ENCODE measurements around the gene ADM. TPM values are rescaled to one million over a fixed set of nuclear protein-coding genes. Genes with fewer than 3 reads are reported as not detected.

Gene ADM
- total RNA-seq, 1 donor from 2014 or later: 24.5 TPM

- H3K36me3 ChIP-seq: no peaks in the 10 kb centered on the region
- DNase-seq (no peak), ATAC-seq (peak; percentile 13)
- no peak for TF ChIP-seq CTCF (IDR thresholded peaks at IDR 0.05)
- no peaks in the 10 kb centered on the region for H3K27me3 ChIP-seq
- H3K4me1 ChIP-seq: peaks cover 51% of the 10 kb centered on the region
- peak overlapping the region; percentile 61 for H3K27ac ChIP-seq
- H3K9me3 ChIP-seq: no peaks in the 10 kb centered on the region
- intact Hi-C loops (cut with DNase I): no loop called here
- no peak overlapping the region for H3K4me3 ChIP-seq
Measured at GRCh38 chr11:10326012-10326964, 21.4 kb downstream of the ADM start.

GRCh38 chr11:10327254-10327653 lies 22.4 kb downstream of the ADM start:
- ATAC-seq: peak; percentile 20
- intact Hi-C loops (cut with DNase I): no loop called here

GRCh38 chr11:10328314-10329098 lies 23.6 kb downstream of the ADM start:
- Histone ChIP-seq H3K9me3 (no peaks in the 10 kb centered on the region), H3K36me3 (no peaks in the 10 kb centered on the region), H3K4me3 (no peak overlapping the region), H3K4me1 (peaks cover 45% of the 10 kb centered on the region), H3K27me3 (no peaks in the 10 kb centered on the region), H3K27ac (peak overlapping the region; percentile 61)
- DNase-seq: no peak
- intact Hi-C loops (cut with DNase I): no loop called here
- no peak for TF ChIP-seq CTCF (IDR thresholded peaks at IDR 0.05)
- peak; percentile 71 for ATAC-seq

More at GRCh38 chr11:10327254-10327653, 22.4 kb downstream of the ADM start:
- H3K4me3 ChIP-seq: no peak overlapping the region
- H3K36me3 ChIP-seq: no peaks in the 10 kb centered on the region
- peak overlapping the region; percentile 61 for H3K27ac ChIP-seq
- no peaks in the 10 kb centered on the region for H3K9me3 ChIP-seq
- H3K27me3 ChIP-seq: no peaks in the 10 kb centered on the region
- no peak for DNase-seq
- peaks cover 51% of the 10 kb centered on the region for H3K4me1 ChIP-seq
- TF ChIP-seq CTCF (IDR thresholded peaks at IDR 0.05): no peak

GRCh38 chr11:10329356-10329755 lies 24.5 kb downstream of the ADM start:
- intact Hi-C loops (cut with DNase I): no loop called here
- H3K4me1 ChIP-seq: peaks cover 40% of the 10 kb centered on the region
- DNase-seq (no peak), ATAC-seq (no peak)
- no peak overlapping the region for H3K27ac ChIP-seq
- no peaks in the 10 kb centered on the region for H3K27me3 ChIP-seq
- TF ChIP-seq CTCF (IDR thresholded peaks at IDR 0.05): no peak
- no peak overlapping the region for H3K4me3 ChIP-seq
- H3K9me3 ChIP-seq: no peaks in the 10 kb centered on the region
- no peaks in the 10 kb centered on the region for H3K36me3 ChIP-seq

- Histone ChIP-seq H3K4me3 (no peak overlapping the region), H3K9me3 (no peaks in the 10 kb centered on the region), H3K27ac (no peak overlapping the region), H3K36me3 (no peaks in the 10 kb centered on the region), H3K27me3 (no peaks in the 10 kb centered on the region), H3K4me1 (peaks cover 34% of the 10 kb centered on the region)
- ATAC-seq: no peak
- intact Hi-C loops (cut with DNase I): no loop called here
- no peak for DNase-seq
- no peak for TF ChIP-seq CTCF (IDR thresholded peaks at IDR 0.05)
Measured at GRCh38 chr11:10329935-10330334, 25.1 kb downstream of the ADM start.
